KBM-7 (cell line): Measurements from ENCODE around the gene SNF8.
"Not testable (repeated sequence)": the region's sequence is repeated elsewhere in the genome, so short reads cannot be mapped to it uniquely, and the experiment has no call there.

Source experiments
- DNase-seq: peaks from one replicate; pipeline ENCODE4 v3.0.0-alpha.2; 2015
- in situ Hi-C: fragments of 300-500 bp; cut with MboI; formaldehyde crosslinking; loops from 2 replicates; pipeline ENCODE4 v1.14.3; 2020; ENCODE audit warnings: low sequenced_read_pairs, low pct_unique_long_range_greater_than_20kb, mixed read lengths

The SNF8 gene

DNA sequence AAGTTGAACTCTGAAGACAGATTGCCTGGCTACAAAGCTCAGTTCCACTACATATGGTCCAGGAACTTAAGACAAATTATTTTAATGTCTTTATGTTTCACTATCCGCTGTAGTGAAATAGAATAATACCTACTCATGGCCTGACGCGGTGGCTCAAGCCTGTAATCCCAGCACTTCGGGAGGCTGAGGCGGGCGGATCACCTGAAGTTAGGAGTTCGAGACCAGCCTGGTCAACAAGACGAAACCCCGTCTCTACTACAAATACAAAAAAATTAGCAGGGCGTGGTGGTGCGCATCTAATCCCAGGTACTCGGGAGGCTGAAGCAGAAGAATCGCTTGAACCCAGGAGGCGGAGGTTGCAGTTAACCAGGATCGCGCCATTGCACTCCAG, 614 bp upstream of the SNF8 start:
- DNase-seq, in situ Hi-C loops: not testable (repeated sequence)

GRCh38 chr17:48933035-48933434, 11.6 kb downstream of the SNF8 start:
- in situ Hi-C loops = no loop called here
- no peak for DNase-seq

- in situ Hi-C loops = no loop called here
- DNase-seq = no peak
Measured at GRCh38 chr17:48930435-48930873, 14.2 kb downstream of the SNF8 start.

DNA sequence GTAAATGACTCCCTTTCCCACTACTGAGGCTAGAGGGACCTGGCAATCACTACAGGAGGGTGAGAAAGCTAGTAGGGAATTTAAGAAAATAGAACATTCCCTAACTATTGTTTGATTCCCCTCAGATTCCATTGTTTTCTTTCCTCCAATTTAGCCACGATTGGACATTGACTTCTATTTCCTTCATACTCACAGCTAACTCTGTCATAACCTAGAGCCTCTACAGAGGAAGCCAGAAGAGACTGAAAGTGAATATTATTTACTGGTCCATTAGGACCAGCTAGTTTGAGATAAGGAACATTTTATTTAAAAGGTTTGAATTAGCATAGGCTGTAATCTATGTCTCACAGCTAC, 14.9 kb downstream of the SNF8 start:
- in situ Hi-C loops = no loop called here
- no peak for DNase-seq

- DNase-seq = peak; percentile 44
- in situ Hi-C loops = no loop called here
Measured at GRCh38 chr17:48928876-48929811, 15.5 kb downstream of the SNF8 start.

GRCh38 chr17:48927978-48928745, 16.5 kb downstream of the SNF8 start:
- DNase-seq = no peak
- in situ Hi-C loops = no loop called here

- in situ Hi-C loops = no loop called here
- no peak for DNase-seq
Measured at GRCh38 chr17:48925991-48926342, 18.7 kb downstream of the SNF8 start.

GRCh38 chr17:48925251-48925990, 19.2 kb downstream of the SNF8 start:
- no peak for DNase-seq
- in situ Hi-C loops = no loop called here

DNA sequence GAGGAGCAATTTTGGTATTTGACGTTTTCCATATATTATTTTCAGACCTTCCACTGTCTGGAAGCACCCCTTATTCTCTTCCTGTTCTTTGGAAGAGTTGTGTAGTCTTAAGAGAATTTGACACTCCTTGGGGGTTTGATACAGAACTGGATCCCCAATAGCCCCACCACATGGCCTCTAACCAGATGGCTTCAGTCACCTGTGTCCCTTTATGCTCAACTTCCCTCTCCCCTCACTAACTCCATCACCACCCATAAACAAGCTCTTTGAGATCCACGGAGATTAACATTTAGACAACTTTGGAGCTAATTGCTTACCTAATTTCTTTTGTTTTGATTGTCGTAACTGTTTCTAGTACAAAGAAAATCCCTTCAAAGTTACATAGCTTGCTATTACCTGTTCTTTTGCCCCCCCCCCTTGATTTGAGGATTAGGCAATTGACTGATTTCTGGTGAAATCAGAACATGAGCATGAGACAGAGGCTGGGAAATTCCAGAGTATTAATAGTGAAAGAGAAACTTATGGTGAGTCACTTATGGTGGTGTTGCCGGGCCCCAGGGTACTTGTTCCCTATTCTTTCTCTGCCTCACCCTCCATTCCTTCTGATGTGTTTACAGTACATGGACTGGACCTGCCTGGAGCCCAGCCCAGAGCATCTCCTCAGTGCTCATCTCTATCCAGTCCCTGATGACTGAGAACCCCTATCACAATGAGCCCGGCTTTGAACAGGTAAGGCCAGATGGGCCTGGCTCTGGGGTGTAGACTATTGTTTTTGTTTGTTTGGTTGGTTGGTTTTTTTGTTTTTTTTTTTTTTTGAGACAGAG, 29.0 kb downstream of the SNF8 start:
- in situ Hi-C loops = no loop called here
- DNase-seq = no peak

GRCh38 chr17:48912476-48912875, 32.2 kb downstream of the SNF8 start:
- in situ Hi-C loops = no loop called here
- no peak for DNase-seq

DNA sequence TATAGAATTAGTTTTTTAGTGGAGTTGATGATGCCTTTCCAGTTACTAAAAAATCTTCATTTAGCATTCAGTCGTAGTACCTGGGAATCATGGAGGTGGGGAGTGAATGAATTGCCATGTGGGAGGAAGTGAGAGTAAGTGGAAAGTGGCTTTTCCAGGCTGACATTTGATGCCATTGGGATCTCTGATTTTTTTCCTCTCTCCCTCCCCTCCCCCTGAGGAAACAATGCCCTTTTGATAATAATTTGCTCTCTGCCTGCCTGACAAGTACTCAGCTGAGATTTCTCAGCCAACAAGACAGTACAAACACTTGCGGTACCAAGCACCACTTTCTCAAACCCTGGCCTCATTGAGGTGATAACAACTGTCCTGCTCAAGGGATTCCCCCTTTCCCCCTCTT, 34.3 kb downstream of the SNF8 start:
- no peak for DNase-seq
- in situ Hi-C loops = no loop called here

DNA sequence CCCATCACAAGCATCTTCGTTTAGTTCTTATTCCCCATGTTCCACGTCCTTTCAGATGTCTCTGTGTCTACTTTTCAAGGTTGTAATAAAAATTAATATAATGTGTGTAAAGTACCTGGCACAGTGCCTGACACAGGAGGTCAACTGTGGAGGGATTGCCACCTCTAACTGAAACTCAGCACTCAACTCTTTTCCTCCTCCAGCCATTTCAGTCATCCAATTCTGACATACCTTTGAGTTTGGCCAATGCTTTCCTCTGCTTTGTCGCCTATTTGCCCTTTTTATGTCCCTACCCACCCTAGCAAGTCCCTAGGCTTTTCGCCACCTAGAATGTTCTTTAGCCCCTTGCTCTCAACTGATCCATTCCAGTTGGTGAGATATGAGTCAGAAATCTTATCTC, 34.9 kb downstream of the SNF8 start:
- in situ Hi-C loops = no loop called here
- DNase-seq = no peak

GRCh38 chr17:48908853-48909394, 35.7 kb downstream of the SNF8 start:
- DNase-seq = peak; percentile 62
- in situ Hi-C loops = no loop called here

- DNase-seq = peak; percentile 94
- in situ Hi-C loops = no loop called here
Measured at GRCh38 chr17:48908047-48908843, 36.4 kb downstream of the SNF8 start, which contains the start of gene UBE2Z. Gene UBE2Z, plus strand, starts transcription at chr17:48908407. Its CDS starts 97 bp downstream, at chr17:48908504.

DNA sequence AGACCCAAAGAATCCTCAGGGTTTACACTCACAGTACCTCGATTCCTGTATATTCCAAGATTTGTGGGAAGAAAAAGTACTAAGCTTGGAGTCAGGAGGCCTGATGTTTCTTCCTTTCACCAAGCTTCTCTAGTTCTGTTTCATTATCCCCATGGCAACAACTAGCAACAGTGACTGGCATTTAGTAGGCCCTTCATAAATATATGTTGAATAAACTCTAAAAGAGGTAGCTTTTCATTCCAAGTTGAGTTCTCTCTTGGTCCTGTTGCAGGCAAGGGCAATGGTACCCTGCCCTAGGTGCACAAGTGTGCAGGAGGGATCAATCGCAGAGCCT, 37.0 kb downstream of the SNF8 start:
- no peak for DNase-seq
- in situ Hi-C loops = no loop called here

DNA sequence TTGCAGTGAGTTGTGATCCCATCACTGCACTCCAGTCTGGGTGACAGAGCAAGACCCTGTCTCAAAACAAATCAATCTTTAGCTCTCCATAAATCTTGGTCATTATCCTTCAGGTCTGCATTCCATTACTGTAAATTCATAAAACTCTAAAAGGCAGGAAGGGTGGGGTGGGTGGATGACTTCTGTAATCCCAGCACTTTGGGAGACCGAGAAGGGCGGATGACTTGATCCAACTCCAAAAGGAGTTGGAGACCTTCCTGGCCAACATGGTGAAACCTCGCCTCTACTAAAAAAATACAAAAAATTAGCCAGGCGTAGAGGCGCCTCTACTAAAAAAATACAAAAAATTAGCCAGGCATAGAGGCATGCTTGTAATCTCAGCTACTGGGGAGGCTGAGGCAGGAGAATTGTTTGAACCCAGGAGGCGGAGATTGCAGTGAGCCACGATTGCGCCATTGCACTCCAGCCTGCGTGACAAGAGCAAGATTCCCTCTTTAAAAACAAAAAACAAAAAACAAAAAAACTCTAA, 38.6 kb downstream of the SNF8 start:
- no peak for DNase-seq
- in situ Hi-C loops = no loop called here

DNA sequence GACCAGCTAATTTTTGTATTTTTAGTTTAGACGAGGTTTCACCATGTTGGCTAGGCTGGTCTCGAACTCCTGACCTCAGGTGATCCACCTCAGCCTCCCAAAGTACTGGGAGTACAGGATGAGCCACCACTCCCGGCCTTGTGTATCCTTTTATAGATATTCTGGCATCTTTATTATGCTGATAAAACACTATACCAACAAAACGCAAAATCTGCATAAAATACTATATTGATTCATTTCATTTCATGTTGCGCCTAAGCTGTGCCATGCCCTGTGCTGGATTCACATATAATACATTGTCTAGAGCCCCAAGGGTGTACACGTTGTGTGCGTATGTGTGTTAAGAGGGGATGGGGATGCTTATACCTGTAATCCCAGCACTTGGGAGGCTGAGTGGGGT, 40.2 kb downstream of the SNF8 start:
- in situ Hi-C loops = no loop called here
- no peak for DNase-seq

DNA sequence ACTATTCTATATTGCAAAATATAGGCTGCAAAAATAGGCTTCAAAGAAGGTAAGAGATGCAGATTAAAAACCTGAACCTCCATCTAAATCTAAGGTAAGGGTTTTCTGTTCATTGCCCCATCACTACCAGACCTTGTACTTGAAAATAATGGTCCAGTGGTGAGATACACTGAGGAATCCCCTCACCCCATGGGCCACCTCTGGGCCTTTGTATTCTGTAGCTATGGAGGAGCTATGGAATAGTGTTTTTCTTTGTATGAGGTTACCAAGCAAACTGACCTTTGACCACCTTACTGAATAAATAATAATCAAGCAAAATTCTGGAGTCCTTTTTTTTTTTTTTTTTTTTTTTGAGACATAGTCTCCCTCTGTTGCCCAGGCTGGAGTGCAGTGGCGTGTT, 41.2 kb downstream of the SNF8 start:
- DNase-seq = no peak
- in situ Hi-C loops = no loop called here
